GM23248 (cell line): Measurements from ENCODE around the gene NDUFA13.

Experiments
- EZH2 ChIP-seq: fragments of 200-600 bp; sonication (generic); IDR thresholded peaks from 2 replicates; pipeline ENCODE4 v1.6.1; 2018; ENCODE audit warnings: antibody characterized with exemption, mild to moderate bottlenecking; ENCODE audit not compliant: insufficient read depth, poor library complexity, severe bottlenecking
- EZH2phosphoT487 ChIP-seq: fragments of 200-600 bp; sonication (generic); IDR thresholded peaks from 2 replicates; pipeline ENCODE4 v1.6.1; 2018; ENCODE audit warnings: antibody characterized with exemption, moderate library complexity, mild to moderate bottlenecking, low read depth; ENCODE audit not compliant: insufficient read depth

DNA sequence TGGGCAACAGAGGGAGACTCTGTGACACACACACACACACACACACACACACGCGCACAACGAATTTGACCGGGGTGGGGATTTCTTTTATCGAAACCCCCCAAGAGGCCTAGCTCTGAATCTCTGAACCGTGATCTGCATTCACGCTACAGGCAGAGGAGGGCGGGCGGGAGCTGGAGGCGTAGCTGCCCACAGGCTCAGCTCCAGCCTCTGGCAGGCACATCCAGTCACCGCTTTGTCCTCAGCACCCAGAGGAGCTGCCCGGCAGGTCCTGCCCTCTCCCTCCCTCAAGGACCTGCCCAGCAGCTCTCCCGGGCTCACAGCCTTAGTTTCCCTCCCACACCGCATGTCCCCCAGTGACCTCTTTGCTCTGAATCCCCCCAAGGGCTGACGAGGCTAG, 42.0 kb downstream of the NDUFA13 start:
- no peak for TF ChIP-seq EZH2phosphoT487
- TF ChIP-seq EZH2: no peak
